Hematopoietic multipotent progenitor cell treated with erythropoietin and hydrocortisone succinate and interleukin-3 and kit ligand, for 17 days (in vitro differentiated cells): ENCODE measurements around the gene EYS.

Source experiments
- DNase-seq: peaks from one replicate; pipeline ENCODE4 v3.0.0-alpha.2; 2015; ENCODE audit warnings: low spot score

The EYS gene

GRCh38 chr6:64721865-64722264 lies 985.2 kb downstream of the EYS start:
- DNase-seq: no peak

GRCh38 chr6:64717281-64717680 lies 989.7 kb downstream of the EYS start:
- no peak for DNase-seq

- no peak for DNase-seq
Observed at GRCh38 chr6:64715624-64716023, 991.4 kb downstream of the EYS start.

GRCh38 chr6:64714073-64714472 lies 993.0 kb downstream of the EYS start:
- no peak for DNase-seq

- no peak for DNase-seq
Observed at GRCh38 chr6:64713175-64713574, 993.9 kb downstream of the EYS start.

- no peak for DNase-seq
Observed at GRCh38 chr6:64712606-64713005, 994.4 kb downstream of the EYS start.

- DNase-seq: no peak
Observed at GRCh38 chr6:64703922-64704321, 1003.1 kb downstream of the EYS start.

GRCh38 chr6:64696053-64696452 lies 1011.0 kb downstream of the EYS start:
- DNase-seq: no peak

GRCh38 chr6:64694356-64694755 lies 1012.7 kb downstream of the EYS start:
- DNase-seq: no peak

GRCh38 chr6:64691064-64691463 lies 1016.0 kb downstream of the EYS start:
- DNase-seq: no peak

- no peak for DNase-seq
Observed at GRCh38 chr6:64685401-64685800, 1021.6 kb downstream of the EYS start.

- DNase-seq: no peak
Observed at GRCh38 chr6:64683682-64684081, 1023.3 kb downstream of the EYS start.

- DNase-seq: no peak
Observed at GRCh38 chr6:64681416-64682160, 1025.4 kb downstream of the EYS start.

GRCh38 chr6:64680446-64680845 lies 1026.6 kb downstream of the EYS start:
- DNase-seq: no peak

GRCh38 chr6:64679416-64679815 lies 1027.6 kb downstream of the EYS start:
- DNase-seq: no peak

GRCh38 chr6:64672651-64673050 lies 1034.4 kb downstream of the EYS start:
- no peak for DNase-seq

GRCh38 chr6:64672131-64672530 lies 1034.9 kb downstream of the EYS start:
- DNase-seq: no peak

- DNase-seq: no peak
Observed at GRCh38 chr6:64665137-64665536, 1041.9 kb downstream of the EYS start.

GRCh38 chr6:64664480-64664879 lies 1042.5 kb downstream of the EYS start:
- DNase-seq: no peak

GRCh38 chr6:64644024-64644423 lies 1063.0 kb downstream of the EYS start:
- DNase-seq: no peak

- no peak for DNase-seq
Observed at GRCh38 chr6:64630901-64631300, 1076.1 kb downstream of the EYS start.

GRCh38 chr6:64622944-64623343 lies 1084.1 kb downstream of the EYS start:
- DNase-seq: no peak

- no peak for DNase-seq
Observed at GRCh38 chr6:64602993-64603392, 1104.0 kb downstream of the EYS start.

- DNase-seq: no peak
Observed at GRCh38 chr6:64591676-64592036, 1115.4 kb downstream of the EYS start.
